HG03025 (cell line): ENCODE results near the gene R3HCC1L.

Experiments
- ATAC-seq: cut with Tn5 transposase; IDR thresholded peaks from one replicate; pipeline ENCODE4 v1.9.1; 2021; ENCODE audit warnings: mild to moderate bottlenecking, moderate library complexity; ENCODE audit not compliant: unreplicated experiment, low FRiP score

R3HCC1L gene

DNA sequence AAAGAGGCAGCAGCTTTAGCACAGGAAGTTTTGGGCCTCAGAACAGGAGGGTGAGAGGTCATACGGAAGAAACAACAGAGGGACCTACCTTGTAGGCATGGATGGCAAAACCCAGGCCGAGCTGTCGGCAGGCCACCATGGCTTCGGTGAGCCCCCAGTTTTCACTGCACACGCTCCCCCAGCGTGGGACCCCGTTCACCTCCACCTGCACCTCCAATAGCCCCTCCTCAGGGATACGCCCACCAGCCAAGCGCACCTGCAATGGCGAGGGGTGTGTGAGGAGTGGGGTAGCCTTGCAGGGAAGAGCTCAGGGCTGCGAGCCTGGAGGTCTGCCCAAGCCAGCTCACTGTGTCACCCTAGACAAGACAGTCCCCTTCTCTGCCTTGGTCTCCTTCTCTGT is 122.2 kb downstream of the R3HCC1L start:
- ATAC-seq: no peak

DNA sequence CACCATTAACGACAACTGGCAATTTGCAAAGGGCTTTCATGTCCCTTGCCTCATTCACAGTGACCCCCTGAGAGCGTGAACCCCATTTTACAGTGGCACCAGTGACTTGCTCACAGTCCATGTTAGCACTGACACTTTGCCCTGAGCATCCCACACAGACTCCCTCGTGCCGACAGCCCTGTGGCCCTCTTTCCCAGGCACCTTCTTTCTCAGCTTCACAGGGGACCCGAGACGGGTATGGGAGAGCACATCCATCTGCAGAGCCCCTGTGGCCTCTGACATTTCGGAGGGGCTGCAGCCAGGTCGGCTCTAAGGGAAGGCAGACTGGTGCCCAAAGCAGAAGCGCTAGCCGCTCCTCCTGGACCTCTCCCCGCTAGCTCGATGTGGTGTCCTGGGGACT is 122.7 kb downstream of the R3HCC1L start:
- no peak for ATAC-seq

- ATAC-seq: no peak
These were observed 123.5 kb downstream of the R3HCC1L start for GRCh38 chr10:98257961-98258360.

- no peak for ATAC-seq
These were observed 124.4 kb downstream of the R3HCC1L start for GRCh38 chr10:98258683-98259454.

- no peak for ATAC-seq
These were observed 125.3 kb downstream of the R3HCC1L start for GRCh38 chr10:98259606-98260315.

DNA sequence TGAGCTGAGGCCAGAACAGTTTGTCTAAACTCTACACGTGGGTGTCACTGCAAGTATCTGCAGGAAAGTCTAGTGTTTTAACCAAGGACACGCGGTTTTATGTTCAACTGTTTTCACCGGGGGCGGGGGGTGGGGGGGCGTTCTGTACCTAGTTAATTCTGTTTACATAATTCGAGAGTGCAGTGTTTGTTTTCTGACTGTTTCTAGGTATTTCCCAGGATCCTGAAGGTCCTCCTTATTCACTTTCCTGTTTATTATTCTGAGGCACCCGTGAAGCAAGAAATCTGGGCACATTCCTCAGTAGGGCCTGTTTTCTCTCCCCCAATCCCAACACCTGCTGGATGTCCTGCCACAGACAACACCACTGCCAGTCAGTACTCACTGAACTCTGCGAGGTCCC is 125.9 kb downstream of the R3HCC1L start:
- no peak for ATAC-seq

DNA sequence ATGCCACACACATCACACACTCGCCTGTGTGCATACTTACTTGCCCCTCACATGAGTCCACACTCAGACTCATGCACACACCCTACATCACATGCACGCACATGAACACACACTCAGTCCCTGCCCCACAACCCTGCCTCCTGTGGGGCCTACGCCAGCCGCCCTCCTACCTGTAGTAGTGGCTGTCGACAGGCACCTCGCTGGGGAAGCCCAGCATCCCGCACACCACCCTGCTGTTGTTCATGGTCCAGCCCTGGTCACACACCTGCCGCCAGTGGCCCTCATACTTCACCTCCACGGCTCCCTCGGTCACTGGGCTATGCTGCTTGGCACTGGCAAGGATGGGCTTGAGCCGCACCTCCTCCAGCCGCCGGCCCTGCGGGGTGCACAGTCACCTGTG is 126.3 kb downstream of the R3HCC1L start:
- ATAC-seq: no peak

GRCh38 chr10:98261436-98262277 is 127.2 kb downstream of the R3HCC1L start:
- no peak for ATAC-seq

GRCh38 chr10:98262571-98262970 is 128.1 kb downstream of the R3HCC1L start:
- no peak for ATAC-seq

DNA sequence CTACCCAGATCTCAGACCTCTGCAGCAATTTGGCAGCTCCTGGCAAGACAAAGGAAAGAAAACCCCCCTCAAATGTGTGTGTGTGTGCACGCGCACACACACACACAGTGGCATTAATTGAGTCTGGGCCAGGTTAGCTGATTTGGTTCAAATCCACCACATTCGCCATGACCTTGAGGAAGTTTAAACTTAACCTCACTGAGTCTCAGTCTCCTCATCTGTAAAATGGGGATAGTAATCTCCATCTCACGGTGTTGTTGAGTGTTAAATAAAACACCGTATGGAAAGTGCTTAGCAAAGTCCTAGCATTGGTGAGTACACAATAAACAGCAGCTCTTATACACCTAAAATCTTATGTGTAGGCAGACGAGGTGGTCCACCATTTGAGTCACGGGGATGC is 128.6 kb downstream of the R3HCC1L start:
- ATAC-seq: no peak

GRCh38 chr10:98264378-98265065 is 130.1 kb downstream of the R3HCC1L start:
- ATAC-seq: no peak

DNA sequence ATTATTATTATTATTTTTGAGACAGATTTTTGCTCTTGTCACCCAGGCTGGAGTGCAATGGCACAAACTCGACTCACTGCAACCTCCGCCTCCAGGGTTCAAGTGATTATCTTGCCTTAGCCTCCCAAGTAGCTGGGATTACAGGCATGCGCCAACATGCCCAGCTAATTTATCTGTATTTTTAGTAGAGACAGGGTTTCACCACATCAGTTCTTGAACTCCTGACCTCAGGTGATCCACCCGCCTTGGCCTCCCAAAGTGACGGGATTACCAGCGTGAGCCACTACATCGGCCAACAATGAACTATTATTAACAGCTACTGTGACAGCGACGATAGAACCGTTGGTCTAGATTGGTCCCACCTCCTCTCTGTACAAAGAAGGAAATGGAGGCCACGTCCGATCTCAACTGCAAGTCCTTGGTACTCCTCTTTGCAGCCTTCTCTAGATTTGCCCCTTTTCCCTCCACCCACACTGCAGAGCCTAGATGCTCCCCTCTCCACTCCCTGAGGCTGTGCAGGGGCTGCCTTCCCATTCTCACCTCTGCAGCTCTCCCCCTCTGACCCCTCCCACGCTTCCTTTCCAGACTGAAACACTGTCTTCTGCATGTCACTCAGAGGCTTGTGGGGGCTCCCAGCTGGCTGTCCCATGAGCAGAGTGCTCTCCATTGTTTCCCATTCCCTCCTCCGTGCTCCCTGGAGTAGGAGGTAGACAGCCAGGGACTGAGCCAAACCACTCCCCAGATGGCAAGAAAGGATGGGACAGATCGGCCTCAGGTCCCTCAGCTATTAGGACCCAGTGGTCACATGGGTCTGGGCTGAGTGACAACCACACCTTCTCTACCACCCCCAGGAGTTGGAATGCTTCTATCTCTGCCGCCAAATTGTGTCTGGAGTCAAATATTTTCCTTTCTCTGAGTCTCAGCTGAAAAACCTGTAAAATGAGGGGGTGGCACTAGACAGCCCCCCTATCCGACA is 131.2 kb downstream of the R3HCC1L start:
- no peak for ATAC-seq

- ATAC-seq: no peak
These were observed 132.2 kb downstream of the R3HCC1L start for GRCh38 chr10:98266647-98267046.

GRCh38 chr10:98267069-98267893 is 132.8 kb downstream of the R3HCC1L start:
- ATAC-seq: no peak

DNA sequence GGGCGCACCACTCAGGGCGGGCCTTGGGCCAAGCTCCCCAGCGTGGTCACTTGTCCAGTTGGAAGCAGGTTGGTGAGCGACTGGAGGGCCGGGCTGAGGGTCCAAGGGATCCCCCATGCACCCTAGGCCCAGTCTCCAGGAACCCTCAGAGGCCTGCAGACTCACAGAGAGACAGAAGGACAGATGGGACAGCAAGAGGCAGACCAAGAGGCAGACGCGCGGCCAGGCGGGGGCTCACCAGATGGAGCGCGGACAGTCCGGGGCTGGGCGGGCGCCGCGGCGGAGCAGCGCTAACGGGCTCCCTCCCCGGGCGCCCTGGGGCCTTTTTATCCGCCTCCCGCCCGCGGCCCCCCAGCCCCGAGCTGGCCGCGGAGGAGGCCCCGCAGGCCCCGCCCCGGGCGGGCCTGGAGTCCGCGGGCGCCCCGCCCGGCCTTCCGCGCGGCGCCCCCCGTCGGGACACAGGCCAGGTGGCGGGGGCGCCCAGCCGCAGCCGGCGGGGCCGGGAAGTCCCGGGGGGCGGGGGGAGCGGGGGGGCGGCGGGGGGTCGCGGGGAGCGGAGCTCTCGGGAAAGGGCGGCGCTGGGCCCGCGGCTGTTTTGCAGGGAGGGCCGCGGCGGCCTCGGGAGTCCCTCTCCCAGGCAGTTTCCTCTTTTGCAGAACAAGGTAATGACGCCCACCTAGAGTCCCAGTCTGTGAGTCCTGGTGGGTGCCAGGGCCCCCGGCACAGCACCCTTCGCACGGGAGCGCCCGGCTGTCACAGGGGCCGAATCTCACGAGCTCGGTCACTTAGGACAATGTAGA is 133.6 kb downstream of the R3HCC1L start, which contains the start of gene LOXL4:
Gene LOXL4 (minus strand): TSS at position 301 of the 800 bp plus-strand sequence. CDS start 5,175 bp downstream, outside the sequence.
- no peak for ATAC-seq

DNA sequence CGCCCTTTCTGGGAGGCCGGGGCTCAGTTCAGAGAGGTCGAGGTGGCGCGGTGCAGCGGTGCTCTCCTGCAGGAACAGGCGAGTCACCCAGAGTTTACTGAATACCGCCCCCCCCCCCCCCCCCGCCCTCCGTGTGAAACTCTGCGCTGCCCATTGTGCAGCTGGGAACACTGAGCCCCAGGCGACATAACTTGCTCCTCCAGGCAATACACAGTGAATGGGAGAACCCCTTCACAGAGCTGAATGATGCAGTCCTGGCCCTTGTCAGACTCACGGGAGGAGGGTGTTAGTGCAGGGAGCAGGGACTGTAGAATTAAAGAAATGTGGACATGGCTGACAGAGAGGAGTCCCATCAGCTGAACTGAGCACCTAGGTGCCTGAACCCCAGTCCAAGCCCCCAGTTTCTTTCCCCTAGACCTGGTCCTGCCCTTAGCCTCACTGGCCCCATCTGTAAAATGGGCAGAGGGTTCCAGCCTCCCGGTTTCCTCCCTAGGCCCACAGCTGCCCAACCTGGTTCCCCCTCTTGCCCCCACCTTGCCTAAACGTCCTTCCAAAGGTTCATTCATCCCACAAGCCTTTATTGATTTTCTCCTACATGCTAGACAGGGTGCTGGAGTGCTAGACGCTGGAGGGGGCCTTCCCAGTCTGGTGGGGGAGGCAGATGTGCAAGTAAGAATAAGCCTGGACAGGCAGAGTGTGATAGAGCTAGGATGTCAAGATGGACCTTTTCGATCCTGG is 134.4 kb downstream of the R3HCC1L start:
- ATAC-seq: no peak

DNA sequence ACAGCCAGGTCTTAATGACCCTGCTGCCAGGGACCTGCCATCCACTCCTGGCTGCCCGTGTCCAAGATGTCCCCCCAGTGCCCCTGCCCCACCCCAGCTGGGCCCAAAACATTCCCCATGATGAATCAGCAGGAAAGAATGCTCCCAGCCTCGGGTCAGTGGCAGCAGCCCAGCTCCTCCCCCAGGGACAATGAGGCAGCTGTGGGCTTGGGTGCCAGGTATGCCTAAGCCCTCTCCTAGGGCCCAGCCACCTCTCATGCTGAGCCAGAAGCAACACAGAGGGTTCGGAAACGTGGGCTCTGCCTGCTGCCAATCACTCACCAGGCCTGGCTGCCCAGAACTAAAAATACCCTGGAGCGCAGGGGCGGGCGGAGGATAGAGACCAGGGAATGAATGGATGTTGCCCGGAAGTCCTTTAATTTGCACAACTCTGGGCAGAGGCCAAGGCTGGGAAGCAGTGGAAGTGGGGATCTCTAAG is 135.0 kb downstream of the R3HCC1L start:
- ATAC-seq: no peak
